HG02642 (cell line): ENCODE results near the gene CREBZF.
"Not testable (repeated sequence)": the region's sequence is repeated elsewhere in the genome, so short reads cannot be mapped to it uniquely, and the experiment has no call there.

ENCODE experiments used
- ATAC-seq: cut with Tn5 transposase; IDR thresholded peaks from one replicate; pipeline ENCODE4 v1.9.1; 2021; ENCODE audit warnings: mild to moderate bottlenecking; ENCODE audit not compliant: unreplicated experiment, poor library complexity

Gene CREBZF

DNA sequence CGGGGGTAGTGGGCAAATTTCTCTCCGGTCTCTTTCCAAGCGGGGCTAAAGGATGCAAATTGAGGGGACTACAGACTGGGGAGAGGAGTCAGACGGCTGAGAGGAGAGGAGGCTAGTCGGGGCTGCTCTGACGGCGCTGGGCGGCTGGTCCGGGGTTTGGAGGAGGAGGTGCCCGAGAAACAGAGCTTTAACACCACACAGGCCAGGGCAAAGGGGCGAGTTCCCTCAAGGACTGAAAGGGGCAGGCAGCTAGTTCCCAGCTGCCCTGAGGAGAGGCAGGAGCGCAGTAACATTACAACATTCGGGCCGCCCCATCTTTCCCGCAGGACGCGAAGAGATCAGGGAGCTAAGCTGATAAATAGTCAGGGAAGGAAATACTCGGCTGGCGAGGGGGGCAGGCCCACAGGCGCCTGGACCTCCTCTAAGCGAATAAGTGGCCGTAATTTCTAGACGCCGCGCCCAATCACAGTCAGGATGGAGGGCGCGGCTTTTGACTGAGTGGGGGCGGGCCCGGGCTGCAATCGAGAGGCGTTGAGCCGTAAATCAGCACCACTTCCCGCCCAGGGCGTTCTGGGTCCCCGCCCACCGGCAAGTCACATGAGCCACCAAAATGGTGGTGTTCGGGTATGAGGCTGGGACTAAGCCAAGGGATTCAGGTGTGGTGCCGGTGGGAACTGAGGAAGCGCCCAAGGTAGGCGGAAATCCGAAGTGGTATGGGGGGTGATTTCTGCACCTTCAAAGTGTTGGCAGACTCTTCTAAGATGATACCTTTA is 36.7 kb downstream of the CREBZF start, which contains the start of gene TMEM126B:
TMEM126B (plus strand) TSS at position 596 of the 773 bp plus-strand sequence; CDS start at position 611, 15 bp downstream.
- peak; percentile 99 for ATAC-seq

DNA sequence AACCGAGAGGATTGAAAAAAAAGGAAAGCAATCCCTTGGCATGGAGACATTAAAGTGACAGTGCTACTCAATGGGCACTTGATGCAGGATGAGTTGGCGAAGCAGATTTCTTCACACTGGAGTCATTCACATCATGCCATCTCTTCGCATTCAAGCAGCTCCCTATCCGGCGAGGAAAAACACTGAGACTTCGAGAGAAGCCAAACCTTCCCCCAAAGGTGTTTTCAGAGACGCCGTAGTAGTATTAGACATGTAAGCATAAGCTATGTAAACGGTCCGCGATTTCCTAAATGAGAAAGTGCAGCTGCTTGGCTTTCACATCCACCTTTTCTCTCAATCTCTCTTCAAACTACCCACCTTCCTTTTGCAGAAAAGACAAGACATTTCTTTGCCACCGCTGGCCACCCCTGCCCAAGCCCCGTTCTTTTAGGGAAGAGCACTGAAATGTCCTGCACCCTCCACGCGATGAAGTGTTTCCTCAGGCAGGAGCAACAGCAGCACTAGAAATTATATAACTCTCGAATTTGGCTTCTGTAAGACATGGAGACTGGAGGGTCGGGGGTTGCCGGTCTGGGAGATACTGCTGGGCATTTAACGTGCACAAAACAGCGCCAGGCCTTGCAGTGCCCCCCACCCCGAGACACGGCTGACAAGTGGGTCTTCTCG is 37.5 kb downstream of the CREBZF start, which contains the start of gene DLG2:
DLG2 (minus strand) TSS at position 13 of the 666 bp plus-strand sequence.
- ATAC-seq: peak; percentile 4

DNA sequence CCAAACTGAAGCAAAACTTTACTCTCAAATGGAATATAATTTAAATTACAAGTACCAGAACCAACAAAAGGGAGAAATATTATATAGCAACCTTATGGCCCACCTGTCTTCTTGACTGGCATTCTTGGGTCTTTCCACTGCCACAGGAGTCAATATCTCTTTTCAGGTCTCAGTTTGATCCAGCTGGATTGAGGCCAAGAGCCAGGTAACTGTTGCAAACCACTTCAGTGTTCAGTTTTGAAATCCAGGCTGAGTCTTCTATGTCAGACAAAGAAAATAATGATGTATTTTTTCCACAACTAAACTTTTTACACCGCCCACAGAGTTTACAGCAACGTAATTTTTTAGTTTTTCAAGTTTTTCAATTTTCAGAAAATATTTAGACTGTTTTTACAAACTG is 38.4 kb downstream of the CREBZF start:
- no peak for ATAC-seq

DNA sequence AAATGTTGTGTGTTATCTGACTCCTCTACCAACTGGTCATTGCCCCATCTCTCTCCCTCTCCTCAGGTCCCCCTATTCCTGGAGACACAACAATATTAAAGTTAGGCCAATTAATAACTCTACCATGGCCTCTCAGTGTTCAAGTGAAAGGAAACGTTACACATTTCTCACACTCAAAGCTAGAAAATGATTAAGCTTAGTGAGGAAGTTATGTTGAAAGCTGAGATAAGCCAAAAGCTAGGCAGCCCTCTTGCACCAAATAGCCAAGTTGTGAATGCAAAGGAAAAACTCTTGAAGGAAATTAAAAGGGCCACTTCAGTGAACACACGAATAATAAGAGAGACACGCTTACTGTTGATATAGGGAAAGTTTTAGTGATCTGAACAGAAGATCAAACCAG is 44.7 kb downstream of the CREBZF start:
- no peak for ATAC-seq

DNA sequence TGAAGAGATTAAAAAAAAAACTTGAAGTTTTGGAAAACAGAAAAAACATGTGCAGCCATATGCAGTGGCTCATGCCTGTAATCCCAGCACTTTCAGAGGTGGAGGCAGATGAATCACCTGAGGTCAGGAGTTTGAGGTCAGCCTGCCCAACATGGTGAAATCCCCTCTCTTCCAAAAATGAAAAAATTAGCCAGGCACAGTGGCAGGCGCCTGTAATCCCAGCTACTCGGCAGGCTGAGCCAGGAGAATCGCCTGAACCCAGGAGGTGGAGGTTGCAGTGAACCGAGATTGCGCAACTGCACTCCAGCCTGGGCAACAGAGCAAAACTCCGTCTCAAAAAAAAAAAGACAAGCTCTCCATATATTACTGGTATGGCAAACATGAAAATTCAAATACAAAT is 45.4 kb downstream of the CREBZF start:
- ATAC-seq: no peak

DNA sequence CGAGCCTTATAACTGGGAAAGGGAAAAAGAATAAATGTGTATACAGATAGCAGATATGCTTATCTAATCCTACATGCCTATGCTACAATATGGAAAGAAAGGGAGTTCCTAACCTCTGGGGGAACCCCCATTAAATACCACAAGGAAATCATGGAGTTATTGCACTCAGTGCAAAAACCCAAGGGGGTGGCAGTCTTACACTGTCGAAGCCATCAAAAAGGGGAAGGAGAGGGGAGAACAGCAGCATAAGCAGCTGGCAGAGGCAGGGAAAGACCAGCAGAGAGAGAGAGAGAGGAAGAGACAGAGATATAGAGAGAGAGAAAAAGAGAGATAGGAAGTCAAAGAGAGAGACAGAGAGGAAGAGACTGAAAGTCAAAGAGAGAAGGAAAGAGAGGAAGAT is 53.3 kb downstream of the CREBZF start:
- ATAC-seq: not testable (repeated sequence)
